Esophagus (tissue), 2 donors: ENCODE measurements around the gene NR1D2. TPM values are rescaled to one million over a fixed set of nuclear protein-coding genes. Genes with fewer than 3 reads are reported as not detected.
A peak's percentile ranks its signal among the peaks of the same experiment; 100 is the strongest.
"Not testable (repeated sequence)": the region's sequence is repeated elsewhere in the genome, so short reads cannot be mapped to it uniquely, and the experiment has no call there.

Experiments
- H3K27ac ChIP-seq, 2 donors: one replicate each; pipeline ENCODE4 v1.5.1; 2013; ENCODE audit warnings: low read depth in 2 of 2, mild to moderate bottlenecking in 2 of 2, inconsistent platforms in 1 of 2, low read length in 1 of 2, moderate library complexity in 1 of 2
- H3K27me3 ChIP-seq, 2 donors: one replicate each; pipeline ENCODE4 v1.6.1; 2013; ENCODE audit warnings: low read length in 2 of 2, control low read depth in 1 of 2, mild to moderate bottlenecking in 1 of 2; ENCODE audit not compliant: insufficient read depth in 2 of 2, control insufficient read depth in 1 of 2
- H3K36me3 ChIP-seq, 2 donors: one replicate each; pipeline ENCODE4 v1.6.1; 2013; ENCODE audit warnings: low read length in 1 of 2; ENCODE audit not compliant: control insufficient read depth in 2 of 2, insufficient read depth in 2 of 2
- H3K4me1 ChIP-seq, 2 donors: one replicate each; pipeline ENCODE4 v1.6.1; 2013; ENCODE audit warnings: low read length in 1 of 2; ENCODE audit not compliant: control insufficient read depth in 2 of 2, insufficient read depth in 2 of 2
- H3K4me3 ChIP-seq, 2 donors: one replicate each; pipeline ENCODE4 v1.5.1; 2013; ENCODE audit warnings: low read length in 2 of 2, mild to moderate bottlenecking in 2 of 2, low read depth in 1 of 2, moderate library complexity in 1 of 2
- H3K9me3 ChIP-seq, 2 donors: one replicate each; pipeline ENCODE4 v1.6.1; 2013; ENCODE audit warnings: mild to moderate bottlenecking in 2 of 2, low read depth in 1 of 2, low read length in 1 of 2, moderate library complexity in 1 of 2; ENCODE audit not compliant: control insufficient read depth in 2 of 2, insufficient read depth in 1 of 2
- WGBS, 2 donors: extraction: QIAGEN DNeasy Blood & Tissue Kit; methylation state at CpG; one replicate each; pipeline ENCODE4 v1.1.7; 2013; 5-methylcytosine and 5-hydroxymethylcytosine counted together
- polyA plus RNA-seq, 2 donors: library from polyadenylated mRNA; stranded (reverse); fragments of 200-250 nt; gene quantifications; one replicate each; pipeline ENCODE4 v1.2.3, GENCODE V29; 2013
- donor health status: healthy with polysubstance abuse.
- donor health status: Bipolar disorder and iron deficiency.

NR1D2 gene
- polyA plus RNA-seq, 2 donors = 8.6 to 9.3 TPM

GRCh38 chr3:23916152-23916885 is 28.8 kb upstream of the NR1D2 start:
- no peaks in the 10 kb centered on the region for H3K27me3 ChIP-seq
- 2 to 3% methylated on average over 47 to 48 of the region's 48 CpGs for WGBS, 2 donors
- no peaks in the 10 kb centered on the region for H3K9me3 ChIP-seq
- H3K4me1 ChIP-seq = no peaks in the 10 kb centered on the region
- peaks cover 2 to 4% of the 10 kb centered on the region in 2 donors for H3K36me3 ChIP-seq
- H3K4me3 ChIP-seq = peak overlapping the region; percentile 84 to 97
- peak overlapping the region; percentile 79 to 95 for H3K27ac ChIP-seq

DNA sequence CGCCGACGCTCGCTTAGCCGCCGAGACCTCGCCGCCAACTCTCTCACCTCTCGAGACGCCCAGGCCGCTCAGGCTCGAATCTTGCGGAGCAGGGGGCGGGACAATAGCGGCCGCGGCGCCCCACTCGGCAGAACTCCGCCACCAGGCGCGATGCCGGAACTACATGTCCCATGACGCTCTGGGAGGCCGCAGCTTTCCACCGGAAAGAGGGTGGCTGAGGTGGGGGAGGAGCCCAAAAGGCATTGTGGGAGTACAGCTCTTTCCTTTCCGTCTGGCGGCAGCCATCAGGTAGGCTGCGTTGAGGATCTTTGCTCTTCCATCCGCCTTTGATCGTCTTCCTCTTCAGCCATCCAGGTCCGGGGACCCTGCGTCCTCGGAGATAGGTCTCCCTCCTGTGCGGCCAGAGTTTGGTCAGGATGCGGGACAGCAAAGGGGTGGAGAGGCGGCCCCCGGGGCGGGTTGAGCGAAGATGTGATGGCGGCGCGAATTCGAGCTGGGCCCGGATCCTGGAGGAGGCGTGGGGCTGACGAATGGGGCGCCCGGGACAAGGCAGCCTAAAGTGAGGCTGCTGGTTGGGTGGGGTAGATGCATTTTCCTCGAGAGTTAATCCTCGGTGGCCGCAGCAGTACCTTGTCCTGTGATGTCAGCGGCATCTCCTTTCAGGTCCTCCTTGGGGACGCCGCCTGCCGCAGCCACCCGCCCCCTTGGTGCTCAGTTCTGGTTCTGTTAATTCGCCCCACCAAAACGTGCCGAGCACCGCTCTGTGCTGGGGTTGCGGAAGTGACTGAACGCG is 28.0 kb upstream of the NR1D2 start, which contains the start of the genes NKIRAS1 and RPL15:
Gene NKIRAS1, minus strand, starts transcription at position 105 of the 793 bp plus-strand sequence. CDS start 6,086 bp downstream, outside the sequence.
Gene RPL15, plus strand, starts transcription at position 247 of the 793 bp plus-strand sequence. CDS start 728 bp downstream, outside the sequence.
- H3K4me1 ChIP-seq = no peaks in the 10 kb centered on the region
- WGBS, 2 donors = 0% methylated on average over 62 to 64 of the region's 64 CpGs

GRCh38 chr3:23917679-23918303 is 27.3 kb upstream of the NR1D2 start:
- H3K4me1 ChIP-seq, H3K9me3 ChIP-seq, H3K36me3 ChIP-seq, H3K27me3 ChIP-seq: not testable (repeated sequence)
- WGBS, 2 donors = 0 to 1% methylated on average over 18 to 20 of the region's 21 CpGs
- peak overlapping the region; percentile 95 to 96 for H3K27ac ChIP-seq
- H3K4me3 ChIP-seq = peak overlapping the region; percentile 84 to 97

More for the DNA sequence above, 28.0 kb upstream of the NR1D2 start, which contains the start of the genes NKIRAS1 and RPL15:
- Histone ChIP-seq H3K36me3 (peaks cover 2 to 4% of the 10 kb centered on the region in 2 donors), H3K9me3 (no peaks in the 10 kb centered on the region), H3K27me3 (no peaks in the 10 kb centered on the region), H3K27ac (peak within 1 kb of the TSS; percentile 95 to 96), H3K4me3 (peak within 1 kb of the TSS; percentile 84 to 97)

GRCh38 chr3:23918331-23918730 is 26.8 kb upstream of the NR1D2 start:
- not testable (repeated sequence) for H3K27ac ChIP-seq, H3K4me1 ChIP-seq, H3K27me3 ChIP-seq, H3K9me3 ChIP-seq, H3K36me3 ChIP-seq
- H3K4me3 ChIP-seq = peak overlapping the region; percentile 27 to 97
- 11 to 15% methylated on average over 12 of the region's 12 CpGs for WGBS, 2 donors

- Histone ChIP-seq H3K27me3 (no peaks in the 10 kb centered on the region), H3K9me3 (no peaks in the 10 kb centered on the region), H3K36me3 (peaks cover 2 to 4% of the 10 kb centered on the region in 2 donors), H3K4me3 (no peak overlapping the region), H3K4me1 (no peaks in the 10 kb centered on the region), H3K27ac (no peak overlapping the region)
- whole genome bisulfite sequencing, 2 donors = 69 to 70% methylated on average over 2 of the region's 2 CpGs
Measured at GRCh38 chr3:23919628-23920027, 25.5 kb upstream of the NR1D2 start.

DNA sequence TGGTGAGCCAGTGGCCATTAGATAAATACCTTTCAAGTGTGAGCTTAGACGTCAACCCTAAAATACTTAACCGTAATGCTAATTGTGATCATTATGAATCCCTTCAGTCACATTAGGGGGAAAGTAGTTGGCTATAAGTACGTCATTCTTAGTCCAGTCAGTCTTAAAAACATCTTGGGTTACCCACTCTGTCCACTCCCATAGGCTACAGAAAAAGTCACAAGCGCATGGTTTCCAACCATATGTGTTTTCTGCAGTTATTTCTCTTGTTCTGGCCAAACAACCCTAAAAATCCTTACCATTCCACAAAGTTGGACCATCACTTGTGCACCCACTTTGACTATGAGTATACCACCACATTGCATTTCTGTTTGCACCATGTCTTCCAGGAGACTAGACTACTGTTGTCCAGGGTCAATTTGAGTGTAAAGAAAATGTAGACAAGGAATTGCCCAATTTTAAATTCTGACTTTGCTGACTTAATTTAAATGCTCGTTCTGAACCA is 24.9 kb upstream of the NR1D2 start:
- Histone ChIP-seq H3K27ac (no peak overlapping the region), H3K9me3 (no peaks in the 10 kb centered on the region), H3K4me1 (no peaks in the 10 kb centered on the region), H3K27me3 (no peaks in the 10 kb centered on the region), H3K36me3 (peaks cover 2 to 4% of the 10 kb centered on the region in 2 donors), H3K4me3 (no peak overlapping the region)
- WGBS, 2 donors = 79 to 86% methylated on average over 5 of the region's 5 CpGs

GRCh38 chr3:23921052-23921511 is 24.0 kb upstream of the NR1D2 start:
- no peaks in the 10 kb centered on the region for H3K4me1 ChIP-seq
- H3K36me3 ChIP-seq = peaks cover 2 to 4% of the 10 kb centered on the region in 2 donors
- H3K9me3 ChIP-seq = no peaks in the 10 kb centered on the region
- no peak overlapping the region for H3K27ac ChIP-seq
- 83 to 88% methylated on average over 3 of the region's 3 CpGs for WGBS, 2 donors
- H3K27me3 ChIP-seq = no peaks in the 10 kb centered on the region
- no peak overlapping the region for H3K4me3 ChIP-seq

- Histone ChIP-seq H3K4me1 (peaks cover 0 to 4% of the 10 kb centered on the region in 2 donors), H3K27ac (no peak overlapping the region), H3K27me3 (no peaks in the 10 kb centered on the region), H3K4me3 (no peak overlapping the region), H3K9me3 (no peaks in the 10 kb centered on the region), H3K36me3 (peaks cover 0 to 2% of the 10 kb centered on the region in 2 donors)
- 78 to 79% methylated on average over 2 of the region's 2 CpGs for WGBS, 2 donors
Measured at GRCh38 chr3:23923786-23924185, 21.3 kb upstream of the NR1D2 start.

GRCh38 chr3:23926246-23926645 is 18.8 kb upstream of the NR1D2 start:
- Histone ChIP-seq H3K27me3 (no peaks in the 10 kb centered on the region), H3K27ac (no peak overlapping the region), H3K4me3 (no peak overlapping the region), H3K36me3 (no peaks in the 10 kb centered on the region), H3K4me1 (peaks cover 0 to 4% of the 10 kb centered on the region in 2 donors), H3K9me3 (no peaks in the 10 kb centered on the region)
- WGBS, 2 donors = 93% methylated on average over 7 of the region's 7 CpGs
